Measurements from ENCODE around the gene SLC32A1. TPM values are rescaled to one million over a fixed set of nuclear protein-coding genes. Genes with fewer than 3 reads are reported as not detected.

Gene SLC32A1
- total RNA-seq, 1 donor from 2014 or later: not detected

- no peak overlapping the region for H3K4me3 ChIP-seq (ENCODE audit: insufficient read depth, low read depth, low read length)
- no peak overlapping the region for H3K4me3 Mint-ChIP-seq (ENCODE audit: unreplicated experiment)
- peaks cover 6% of the 10 kb centered on the region for H4K20me1 ChIP-seq (ENCODE audit: insufficient read depth, low read length)
- H3K36me3 ChIP-seq (ENCODE audit: insufficient read depth, low read length): peaks cover 14% of the 10 kb centered on the region
- no peak overlapping the region for H3K9ac ChIP-seq (ENCODE audit: low read length)
- no peak overlapping the region for H2AFZ ChIP-seq (ENCODE audit: low read depth, low read length)
- no peaks in the 10 kb centered on the region for H3K79me2 ChIP-seq (ENCODE audit: insufficient read depth, low read length)
- no peak overlapping the region for H3K27ac Mint-ChIP-seq (ENCODE audit: unreplicated experiment)
- peaks cover 29% of the 10 kb centered on the region for H3K36me3 Mint-ChIP-seq (ENCODE audit: low read depth, unreplicated experiment)
- FAIRE-seq (no peak), DNase-seq (ENCODE audit: low read depth) (no peak)
- no peaks in the 10 kb centered on the region for H3K4me1 ChIP-seq (ENCODE audit: insufficient read depth, low read length)
- no peaks in the 10 kb centered on the region for H3K27me3 ChIP-seq (ENCODE audit: insufficient read depth, low read length)
- no peaks in the 10 kb centered on the region for H3K9me3 Mint-ChIP-seq (ENCODE audit: unreplicated experiment)
- no peak overlapping the region for H3K4me2 ChIP-seq (ENCODE audit: low read length)
- H3K27ac ChIP-seq (ENCODE audit: low read depth, low read length): no peak overlapping the region
- H3K9me3 ChIP-seq (ENCODE audit: insufficient read depth, low read depth, low read length): no peaks in the 10 kb centered on the region
- peaks cover under 1% of the 10 kb centered on the region for H3K4me1 Mint-ChIP-seq (ENCODE audit: low read depth, unreplicated experiment)
- no peak for TF ChIP-seq EZH2 (IDR thresholded peaks at IDR 0.05; ENCODE audit: insufficient read depth, low read length)
- TF ChIP-seq CTCF (IDR thresholded peaks at IDR 0.05; ENCODE audit: insufficient read depth, low read depth, low read length): no peak
- H3K27me3 Mint-ChIP-seq (ENCODE audit: low read depth, unreplicated experiment): peaks cover 3% of the 10 kb centered on the region
Observed at GRCh38 chr20:38759106-38759505, 34.8 kb downstream of the SLC32A1 start.

GRCh38 chr20:38760978-38761377 lies 36.7 kb downstream of the SLC32A1 start:
- Histone ChIP-seq H3K4me3 (ENCODE audit: insufficient read depth, low read depth, low read length) (no peak overlapping the region), H3K4me2 (ENCODE audit: low read length) (no peak overlapping the region), H3K9me3 (ENCODE audit: insufficient read depth, low read depth, low read length) (no peaks in the 10 kb centered on the region), H3K79me2 (ENCODE audit: insufficient read depth, low read length) (no peaks in the 10 kb centered on the region), H4K20me1 (ENCODE audit: insufficient read depth, low read length) (peaks cover 9% of the 10 kb centered on the region), H3K36me3 (ENCODE audit: insufficient read depth, low read length) (peaks cover 19% of the 10 kb centered on the region), H2AFZ (ENCODE audit: low read depth, low read length) (no peak overlapping the region), H3K9ac (ENCODE audit: low read length) (no peak overlapping the region), H3K4me1 (ENCODE audit: insufficient read depth, low read length) (peaks cover 15% of the 10 kb centered on the region), H3K27ac (ENCODE audit: low read depth, low read length) (no peak overlapping the region), H3K27me3 (ENCODE audit: insufficient read depth, low read length) (no peaks in the 10 kb centered on the region)
- FAIRE-seq (no peak), DNase-seq (ENCODE audit: low read depth) (no peak)
- TF ChIP-seq EZH2 (IDR thresholded peaks at IDR 0.05; ENCODE audit: insufficient read depth, low read length): no peak
- TF ChIP-seq CTCF (IDR thresholded peaks at IDR 0.05; ENCODE audit: insufficient read depth, low read depth, low read length): no peak
- H3K4me3 Mint-ChIP-seq (ENCODE audit: unreplicated experiment): no peak overlapping the region
- no peaks in the 10 kb centered on the region for H3K9me3 Mint-ChIP-seq (ENCODE audit: unreplicated experiment)
- H3K27ac Mint-ChIP-seq (ENCODE audit: unreplicated experiment): no peak overlapping the region
- H3K27me3 Mint-ChIP-seq (ENCODE audit: low read depth, unreplicated experiment): peaks cover 3% of the 10 kb centered on the region
- peaks cover 29% of the 10 kb centered on the region for H3K36me3 Mint-ChIP-seq (ENCODE audit: low read depth, unreplicated experiment)
- peaks cover 9% of the 10 kb centered on the region for H3K4me1 Mint-ChIP-seq (ENCODE audit: low read depth, unreplicated experiment)

GRCh38 chr20:38762174-38762573 lies 37.9 kb downstream of the SLC32A1 start:
- TF ChIP-seq EZH2 (IDR thresholded peaks at IDR 0.05; ENCODE audit: insufficient read depth, low read length): no peak
- no peak for TF ChIP-seq CTCF (IDR thresholded peaks at IDR 0.05; ENCODE audit: insufficient read depth, low read depth, low read length)
- H3K27ac Mint-ChIP-seq (ENCODE audit: unreplicated experiment): no peak overlapping the region
- peaks cover 23% of the 10 kb centered on the region for H3K36me3 ChIP-seq (ENCODE audit: insufficient read depth, low read length)

More at GRCh38 chr20:38762174-38762573, 37.9 kb downstream of the SLC32A1 start:
- H4K20me1 ChIP-seq (ENCODE audit: insufficient read depth, low read length): peaks cover 9% of the 10 kb centered on the region
- Mint-ChIP-seq H3K9me3 (ENCODE audit: unreplicated experiment) (no peaks in the 10 kb centered on the region), H3K27me3 (ENCODE audit: low read depth, unreplicated experiment) (peaks cover 3% of the 10 kb centered on the region), H3K36me3 (ENCODE audit: low read depth, unreplicated experiment) (peaks cover 26% of the 10 kb centered on the region), H3K4me1 (ENCODE audit: low read depth, unreplicated experiment) (peaks cover 9% of the 10 kb centered on the region), H3K4me3 (ENCODE audit: unreplicated experiment) (no peak overlapping the region)
- no peak overlapping the region for H3K4me3 ChIP-seq (ENCODE audit: insufficient read depth, low read depth, low read length)
- no peaks in the 10 kb centered on the region for H3K9me3 ChIP-seq (ENCODE audit: insufficient read depth, low read depth, low read length)
- H3K27ac ChIP-seq (ENCODE audit: low read depth, low read length): no peak overlapping the region
- H3K9ac ChIP-seq (ENCODE audit: low read length): no peak overlapping the region
- H3K4me1 ChIP-seq (ENCODE audit: insufficient read depth, low read length): peaks cover 15% of the 10 kb centered on the region
- no peak overlapping the region for H2AFZ ChIP-seq (ENCODE audit: low read depth, low read length)
- no peaks in the 10 kb centered on the region for H3K27me3 ChIP-seq (ENCODE audit: insufficient read depth, low read length)
- H3K4me2 ChIP-seq (ENCODE audit: low read length): no peak overlapping the region
- FAIRE-seq (no peak), DNase-seq (ENCODE audit: low read depth) (no peak)
- H3K79me2 ChIP-seq (ENCODE audit: insufficient read depth, low read length): no peaks in the 10 kb centered on the region

Measured in astrocyte (in vitro differentiated cells and primary cell).